Heart right ventricle (tissue), 16 donors: ENCODE results near the gene ABCA3. TPM values are rescaled to one million over a fixed set of nuclear protein-coding genes. Genes with fewer than 3 reads are reported as not detected.
A peak's percentile ranks its signal among the peaks of the same experiment; 100 is the strongest.

Source experiments
- ATAC-seq, 8 donors: fragments of 200-7000 bp; cut with Tn5 transposase; one replicate each; pipeline ENCODE4 v1.9.1; 2020; ENCODE audit warnings: mild to moderate bottlenecking in 8 of 8, moderate library complexity in 8 of 8, moderate number of reproducible peaks in 1 of 8
- DNase-seq, 2 donors: peaks; one replicate each; pipeline ENCODE4 v3.0.0-alpha.2; 2020
- H3K27ac ChIP-seq, 10 donors: fragments of 200-600 bp; sonication (generic) in 2 of 10; one replicate each; pipeline versions ENCODE4 v1.5.0 to v1.8.0; 2020 to 2022; ENCODE audit warnings: mild to moderate bottlenecking in 3 of 10
- H3K27me3 ChIP-seq, 7 donors: fragments of 200-600 bp; one replicate each; pipeline ENCODE4 v1.8.0; 2021 to 2022; ENCODE audit warnings: mild to moderate bottlenecking in 2 of 7
- H3K36me3 ChIP-seq, 9 donors: fragments of 200-600 bp; sonication (generic) in 1 of 9; one replicate each; pipeline versions ENCODE4 v1.5.0 to v1.8.0; 2020 to 2022; ENCODE audit warnings: mild to moderate bottlenecking in 2 of 9
- H3K4me1 ChIP-seq, 9 donors: fragments of 200-600 bp; sonication (generic) in 1 of 9; one replicate each; pipeline versions ENCODE4 v1.5.0 to v1.8.0; 2020 to 2022; ENCODE audit warnings: mild to moderate bottlenecking in 4 of 9
- H3K4me3 ChIP-seq, 10 donors: fragments of 200-600 bp; sonication (generic) in 2 of 10; one replicate each; pipeline versions ENCODE4 v1.5.0 to v1.8.0; 2020 to 2022; ENCODE audit warnings: mild to moderate bottlenecking in 7 of 10, moderate library complexity in 2 of 10
- H3K9me3 ChIP-seq, 11 donors: fragments of 200-600 bp in 10 of 11; sonication (generic) in 2 of 11; one replicate each; pipeline versions ENCODE4 v1.5.0 to v1.8.0; 2013 to 2022; ENCODE audit warnings: mild to moderate bottlenecking in 2 of 11, control low read depth in 1 of 11, moderate library complexity in 1 of 11
- CTCF ChIP-seq, 9 donors: fragments of 200-600 bp; sonication (generic) in 2 of 9; IDR thresholded peaks; one replicate each; pipeline versions ENCODE4 v1.5.0 to v1.8.0; 2021 to 2022; ENCODE audit warnings: antibody characterized with exemption in 9 of 9, mild to moderate bottlenecking in 5 of 9, moderate library complexity in 1 of 9
- WGBS, 2 donors: extraction: QIAGEN DNeasy Blood & Tissue Kit; methylation state at CpG; one replicate each; pipeline ENCODE4 v1.1.7; 2013; ENCODE audit warnings: inconsistent platforms in 1 of 2; 5-methylcytosine and 5-hydroxymethylcytosine counted together
- intact Hi-C, 10 donors: fragments of 100-400 bp; cut with DNase I; formaldehyde crosslinking; loops; one replicate each; pipeline versions ENCODE4 v1.11.1 to v1.14.2; 2022
- polyA plus RNA-seq, 2 donors: library from polyadenylated mRNA; stranded (reverse); fragments of 200-250 nt; gene quantifications; one replicate each; pipeline ENCODE4 v1.2.3, GENCODE V29; 2013
- total RNA-seq, 10 donors: library from RNA; stranded (reverse); fragmentation: NEBNext Ultra II Directional in 3 of 10; extraction: Animal tissue kit (Norgen Biotek cat#: 25700) in 3 of 10; gene quantifications; one replicate each; pipeline versions ENCODE4 v1.2.1 to v1.2.4, GENCODE V29; 2021 to 2023
- donor health status: Arrhythmogenic right ventricular cardiomyopathy.
- donor health status: ischemic (EF 13 %, LVEDD 7.1; RV severe dilation, severe dysfunction).
- donor health status: healthy with polysubstance abuse.
- donor health status: DM: no; HTN: yes; CAD: no.
- donor health status: DM: no; HTN: no; CAD: no.
- donor health status: ischemic (EF 25% LVEDD 6.9; RV normal size, moderate dysfunction).
- donor health status: ischemic (EF 25% LVEDD 5.7; RV mildly dilated, moderate dysfunction).
- donor health status: healthy.
- donor health status: DM: yes; HTN: yes; CAD: no.
- donor health status: Ischemic cardiomyopathy.
- donor health status: ischemic (EF 35%, LVEDD 5.7; RV mildly dilated, moderate dysfunction).
- donor health status: nonischemic (EF 11% LVEDD 7.7; RV severe dilation, severe dysfunction).
- donor health status: DM: yes; HTN: yes; CAD: no.
- donor health status: PGD.
- donor health status: ischemic (EF 29% LVEDD 5.4; RV normal size, mild dysfunction).
- donor health status: nonischemic (EF 23%, LVEDD 6.1; RV moderate dilation, normal function).

ABCA3 gene
- total and polyA plus RNA-seq, 12 donors, result 4.9 to 12.5 (median 9.2) TPM

- DNase-seq, result peak; percentile 53 to 58
- H3K27ac ChIP-seq, result peak overlapping the region in 9 of 10 donors; percentile 4 to 64 (median 52)
- 3 to 4% methylated on average over 89 to 97 of the region's 98 CpGs for WGBS, 2 donors
These were observed 725 bp downstream of the ABCA3 start for GRCh38 chr16:2339521-2340484.

GRCh38 chr16:2337431-2338296 lies 2.9 kb downstream of the ABCA3 start:
- no peaks in the 10 kb centered on the region for H3K36me3 ChIP-seq
- no peak overlapping the region for H3K4me3 ChIP-seq
- no peak overlapping the region for H3K27ac ChIP-seq
- H3K9me3 ChIP-seq, result peaks cover 0 to 2% (median 0%) of the 10 kb centered on the region in 11 donors
- no peak for DNase-seq
- intact Hi-C loops, result loop anchor here in 1 of 10 donors (10.0 kb wide), 1 partner anchor 63 kb away; no protein-coding TSS in a partner anchor
- ATAC-seq, result no peak
- H3K4me1 ChIP-seq, result peaks cover 0 to 21% (median 15%) of the 10 kb centered on the region in 9 donors
- WGBS, 2 donors, result 89 to 91% methylated on average over 15 of the region's 15 CpGs
- peaks cover 0 to 32% (median 0%) of the 10 kb centered on the region in 7 donors for H3K27me3 ChIP-seq
- no peak for TF ChIP-seq CTCF (IDR thresholded peaks at IDR 0.05)

More at GRCh38 chr16:2339521-2340484, 725 bp downstream of the ABCA3 start:
- Histone ChIP-seq H3K36me3 (no peaks in the 10 kb centered on the region), H3K4me1 (peaks cover 0 to 21% (median 15%) of the 10 kb centered on the region in 9 donors), H3K4me3 (peak overlapping the region; percentile 69 to 91 (median 80)), H3K9me3 (peaks cover 0 to 2% (median 0%) of the 10 kb centered on the region in 11 donors), H3K27me3 (peaks cover 0 to 34% (median 0%) of the 10 kb centered on the region in 7 donors)
- intact Hi-C loops, result loop anchor here in 9 of 10 donors (2.0 to 10.0 kb wide), 11 partner anchors 65 to 163 kb away; partner anchors contain the start of gene CCNF (in 2 of the 9)
- TF ChIP-seq CTCF (IDR thresholded peaks at IDR 0.05), result peak in 2 of 9 donors; percentile 23 to 25
- peak in 7 of 8 donors; percentile 9 to 22 (median 19) for ATAC-seq

GRCh38 chr16:2335286-2335895 lies 5.1 kb downstream of the ABCA3 start:
- peaks cover 0 to 14% (median 10%) of the 10 kb centered on the region in 9 donors for H3K4me1 ChIP-seq
- intact Hi-C loops, result loop anchor here in 1 of 10 donors (10.0 kb wide), 1 partner anchor 61 kb away; no protein-coding TSS in a partner anchor
- H3K36me3 ChIP-seq, result no peaks in the 10 kb centered on the region
- no peak overlapping the region for H3K27ac ChIP-seq
- peaks cover 0 to 13% (median 0%) of the 10 kb centered on the region in 7 donors for H3K27me3 ChIP-seq
- no peak for TF ChIP-seq CTCF (IDR thresholded peaks at IDR 0.05)
- no peak overlapping the region for H3K4me3 ChIP-seq
- no peak for DNase-seq
- WGBS, 2 donors, result 92 to 93% methylated on average over 8 of the region's 8 CpGs
- ATAC-seq, result no peak
- no peaks in the 10 kb centered on the region for H3K9me3 ChIP-seq
